Measurements from ENCODE around the gene FOXR2.

DNA sequence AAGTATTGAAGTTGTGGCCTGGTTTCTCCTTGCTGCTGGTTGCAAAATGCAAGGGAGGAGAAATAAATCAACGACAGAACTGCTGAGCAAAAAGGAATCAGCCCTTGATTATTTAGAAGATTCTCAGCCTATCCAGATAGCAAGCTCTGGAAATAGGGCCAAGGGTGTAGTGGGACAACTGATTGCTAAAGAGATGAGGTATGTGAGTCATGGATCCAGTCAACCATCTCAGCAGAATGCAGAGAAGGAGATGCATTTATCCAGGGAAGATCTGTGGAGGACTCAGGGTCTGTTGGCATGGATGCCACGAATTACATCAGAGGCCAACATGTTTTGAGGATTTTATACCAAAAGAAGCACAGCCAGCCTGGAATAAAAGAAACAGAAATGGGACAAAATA lies 36.7 kb downstream of the FOXR2 start:
- no peak for TF ChIP-seq CTCF (conservative IDR thresholded peaks at IDR 0.05; ENCODE audit: low read depth, low read length)
- no peak for TF ChIP-seq EZH2 (IDR thresholded peaks at IDR 0.05; ENCODE audit: borderline replicate concordance, low read depth, low read length, poor library complexity, severe bottlenecking)
